CD8-positive, alpha-beta memory T cell (primary cell): ENCODE measurements around the gene MAST1. TPM values are rescaled to one million over a fixed set of nuclear protein-coding genes. Genes with fewer than 3 reads are reported as not detected.
A peak's percentile ranks its signal among the peaks of the same experiment; 100 is the strongest.
"Not testable (repeated sequence)": the region's sequence is repeated elsewhere in the genome, so short reads cannot be mapped to it uniquely, and the experiment has no call there.

ENCODE experiments used
- CTCF ChIA-PET: fragments of 350-600 bp; sonication (Branson Sonifier 250); formaldehyde crosslinking; loops from one replicate; lab custom pipeline; 2021; ENCODE audit warnings: antibody characterized with exemption; lab: Charles Lee
- POLR2A ChIA-PET: fragments of 350-600 bp; sonication (Branson Sonifier 250); formaldehyde crosslinking; loops from one replicate; lab custom pipeline; 2021; ENCODE audit warnings: antibody characterized with exemption; lab: Charles Lee
- DNase-seq, 5 donors: peaks; one replicate each; pipeline versions ENCODE4 v3.0.0 to v3.0.0-alpha.2; 2020 to 2022; ENCODE audit warnings: mixed read lengths in 1 of 5
- H3K27ac ChIP-seq: one replicate; pipeline ENCODE4 v1.7.0; 2013; ENCODE audit warnings: low read depth, mild to moderate bottlenecking, low read length, moderate library complexity
- H3K27me3 ChIP-seq: 2 replicates; pipeline ENCODE4 v1.7.0; 2013; ENCODE audit warnings: low read length, mild to moderate bottlenecking; ENCODE audit not compliant: insufficient read depth, poor library complexity, severe bottlenecking
- H3K36me3 ChIP-seq: 2 replicates; pipeline ENCODE4 v1.7.0; 2013; ENCODE audit warnings: mild to moderate bottlenecking, low read length, moderate library complexity; ENCODE audit not compliant: insufficient read depth
- H3K4me1 ChIP-seq: 2 replicates; pipeline ENCODE4 v1.7.0; 2013; ENCODE audit warnings: mild to moderate bottlenecking, low read length, moderate library complexity; ENCODE audit not compliant: insufficient read depth
- H3K4me3 ChIP-seq: 2 replicates; pipeline ENCODE4 v1.7.0; 2013; ENCODE audit warnings: mild to moderate bottlenecking, low read length
- H3K9me3 ChIP-seq: 2 replicates; pipeline ENCODE4 v1.7.0; 2013; ENCODE audit warnings: mild to moderate bottlenecking, low read length
- H3K27ac Mint-ChIP-seq, 8 donors: one replicate each; pipeline ENCODE4 v1.8.0; 2020 to 2021; ENCODE audit warnings: mixed read lengths in 8 of 8, mild to moderate bottlenecking in 6 of 8, inconsistent platforms in 3 of 8, moderate library complexity in 3 of 8
- H3K27me3 Mint-ChIP-seq, 2 donors: one replicate each; pipeline ENCODE4 v1.8.0; 2020 to 2021; ENCODE audit warnings: mixed read lengths in 2 of 2, mild to moderate bottlenecking in 1 of 2, moderate library complexity in 1 of 2
- H3K36me3 Mint-ChIP-seq, 3 donors: one replicate each; pipeline ENCODE4 v1.8.0; 2020 to 2021; ENCODE audit warnings: mixed read lengths in 3 of 3, inconsistent platforms in 1 of 3, mild to moderate bottlenecking in 1 of 3
- H3K4me1 Mint-ChIP-seq, 3 donors: one replicate each; pipeline ENCODE4 v1.8.0; 2020 to 2021; ENCODE audit warnings: mixed read lengths in 3 of 3, inconsistent platforms in 1 of 3, mild to moderate bottlenecking in 1 of 3
- H3K4me3 Mint-ChIP-seq, 7 donors: one replicate each; pipeline ENCODE4 v1.8.0; 2020 to 2021; ENCODE audit warnings: mixed read lengths in 7 of 7, mild to moderate bottlenecking in 6 of 7, moderate library complexity in 4 of 7, inconsistent platforms in 2 of 7
- H3K9me3 Mint-ChIP-seq, 5 donors: one replicate each; pipeline ENCODE4 v1.8.0; 2020 to 2022; ENCODE audit warnings: mixed read lengths in 5 of 5, mild to moderate bottlenecking in 3 of 5, moderate library complexity in 2 of 5, inconsistent platforms in 1 of 5
- polyA plus RNA-seq: library from polyadenylated mRNA; unstranded; fragments of 300-500 nt; fragmentation: Illumina TruSeq; gene quantifications from one replicate; pipeline ENCODE4 v1.2.3, GENCODE V29; 2021
- total RNA-seq, 2 experiments: library from RNA; stranded (reverse); gene quantifications; one replicate each; pipeline ENCODE4 v1.2.3, GENCODE V29; 2021

The MAST1 gene
- total and polyA plus RNA-seq, 3 experiments from 2014 or later = 0.24 to 1.2 (median 0.38) TPM

DNA sequence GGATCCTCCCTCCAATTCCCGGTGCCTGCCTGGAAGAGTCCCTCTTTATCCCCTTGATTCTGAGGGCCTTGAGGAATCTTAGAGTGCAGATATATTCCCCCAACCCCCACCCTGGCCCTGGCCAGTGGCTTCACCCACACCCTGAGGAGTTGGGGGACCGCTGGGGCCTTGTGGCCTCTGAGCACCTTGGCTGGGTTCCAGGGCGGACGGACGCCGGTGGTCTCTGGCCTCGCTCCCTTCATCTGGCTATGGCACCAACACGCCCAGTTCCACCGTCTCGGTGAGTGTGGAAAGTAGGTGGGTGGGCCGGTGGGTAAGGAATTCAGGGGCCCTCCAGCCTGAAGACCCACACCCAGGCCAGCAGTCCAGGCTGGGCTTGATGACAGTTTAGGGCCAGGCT lies 5.0 kb downstream of the MAST1 start:
- H3K27ac Mint-ChIP-seq = peak overlapping the region in 1 of 8 donors; percentile 77
- Histone ChIP-seq H3K27ac (no peak overlapping the region), H3K36me3 (no peaks in the 10 kb centered on the region), H3K4me1 (peaks cover 28% of the 10 kb centered on the region), H3K9me3 (no peaks in the 10 kb centered on the region), H3K4me3 (no peak overlapping the region), H3K27me3 (peaks cover 50% of the 10 kb centered on the region)
- POLR2A ChIA-PET = no interaction called here
- peaks cover 0 to 8% (median 0%) of the 10 kb centered on the region in 5 donors for H3K9me3 Mint-ChIP-seq
- CTCF ChIA-PET = interaction anchor here (13.0 kb wide), 1 partner anchor 80 kb away, joined by 231 read pairs; no protein-coding TSS in a partner anchor
- peaks cover 19 to 36% (median 32%) of the 10 kb centered on the region in 3 donors for H3K4me1 Mint-ChIP-seq
- H3K4me3 Mint-ChIP-seq = no peak overlapping the region
- H3K27me3 Mint-ChIP-seq = peaks cover 55 to 77% of the 10 kb centered on the region in 2 donors
- no peak for DNase-seq
- peaks cover 0 to 1% (median 0%) of the 10 kb centered on the region in 3 donors for H3K36me3 Mint-ChIP-seq

DNA sequence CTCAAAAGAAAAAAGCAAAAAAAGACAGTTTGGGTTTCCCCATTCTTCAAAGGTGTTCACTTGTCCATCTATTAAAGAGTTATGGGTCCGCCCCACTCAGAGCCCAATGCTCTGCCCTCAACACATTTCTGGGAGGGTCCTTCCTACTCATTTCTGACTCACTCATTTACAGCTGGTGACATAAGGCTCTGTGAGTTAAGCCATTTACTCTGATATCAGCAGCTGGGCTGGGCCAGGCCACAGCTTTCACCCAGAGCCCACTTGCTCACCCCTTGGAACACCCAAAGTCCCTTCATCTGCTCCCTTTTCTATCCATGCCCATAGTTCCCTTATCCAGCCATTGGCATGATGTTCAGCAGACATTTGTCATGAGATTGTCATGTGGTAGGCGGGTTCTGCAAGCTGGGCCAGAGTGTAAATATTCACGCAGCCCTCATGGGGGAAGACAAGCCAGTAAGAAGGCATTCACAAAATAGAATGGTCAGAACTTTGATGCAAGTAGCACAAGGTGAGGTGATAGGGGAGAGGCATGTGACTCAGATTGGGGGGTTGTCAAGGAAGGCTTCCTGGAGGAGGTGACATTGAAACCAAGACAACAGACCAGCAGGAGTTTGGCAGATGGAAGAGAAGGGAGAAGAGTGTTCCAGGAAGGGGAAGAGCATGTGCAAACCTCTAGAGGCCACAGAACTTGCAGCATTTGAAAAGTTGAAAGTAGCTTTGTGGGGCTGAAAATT lies 5.9 kb downstream of the MAST1 start:
- Histone ChIP-seq H3K36me3 (no peaks in the 10 kb centered on the region), H3K27me3 (peaks cover 45% of the 10 kb centered on the region), H3K27ac (no peak overlapping the region), H3K4me1 (peaks cover 21% of the 10 kb centered on the region), H3K9me3 (no peaks in the 10 kb centered on the region), H3K4me3 (no peak overlapping the region)
- ChIA-PET POLR2A (no interaction called here), CTCF (interaction anchor here (13.0 kb wide), 1 partner anchor 81 kb away, joined by 231 read pairs; no protein-coding TSS in a partner anchor)
- no peak for DNase-seq
- H3K9me3 Mint-ChIP-seq = peaks cover 0 to 6% (median 0%) of the 10 kb centered on the region in 5 donors
- H3K27ac Mint-ChIP-seq = no peak overlapping the region
- H3K4me1 Mint-ChIP-seq = peaks cover 17 to 30% (median 29%) of the 10 kb centered on the region in 3 donors
- H3K4me3 Mint-ChIP-seq = no peak overlapping the region
- H3K27me3 Mint-ChIP-seq = peaks cover 50 to 77% of the 10 kb centered on the region in 2 donors
- peaks cover 0 to 1% (median 0%) of the 10 kb centered on the region in 3 donors for H3K36me3 Mint-ChIP-seq

DNA sequence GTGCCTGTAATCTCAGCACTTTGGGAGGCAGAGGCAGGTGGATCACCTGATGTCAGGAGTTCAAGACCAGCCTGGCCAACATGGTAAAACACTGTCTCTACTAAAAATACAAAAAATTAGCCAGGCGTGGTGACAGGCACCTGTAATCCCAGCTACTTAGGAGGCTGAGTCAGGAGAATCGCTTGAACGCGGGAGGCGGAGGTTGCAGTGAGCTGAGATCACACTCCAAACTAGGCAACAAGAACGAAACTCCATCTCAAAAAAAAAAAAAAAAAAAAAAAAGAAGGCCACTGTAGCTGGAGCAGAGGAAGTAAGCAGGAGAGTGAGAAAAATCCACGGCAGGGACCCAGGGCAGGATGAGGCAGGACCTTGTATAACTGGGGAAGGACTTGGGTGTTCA lies 8.3 kb downstream of the MAST1 start:
- H3K27me3 Mint-ChIP-seq = peaks cover 26 to 54% of the 10 kb centered on the region in 2 donors
- CTCF ChIA-PET = interaction anchor here (0.7 to 13.0 kb wide), 30 partner anchors 9 to 285 kb away, joined by 3 to 231 read pairs (median 4); partner anchors contain the start of genes DNASE2, GCDH, HOOK2 and TRIR
- POLR2A ChIA-PET, H3K4me3 Mint-ChIP-seq, H3K36me3 Mint-ChIP-seq, H3K36me3 ChIP-seq, H3K4me1 Mint-ChIP-seq, H3K4me3 ChIP-seq, DNase-seq, H3K27ac ChIP-seq, H3K9me3 Mint-ChIP-seq, H3K4me1 ChIP-seq, H3K27ac Mint-ChIP-seq, H3K9me3 ChIP-seq: not testable (repeated sequence)
- peaks cover 21% of the 10 kb centered on the region for H3K27me3 ChIP-seq

DNA sequence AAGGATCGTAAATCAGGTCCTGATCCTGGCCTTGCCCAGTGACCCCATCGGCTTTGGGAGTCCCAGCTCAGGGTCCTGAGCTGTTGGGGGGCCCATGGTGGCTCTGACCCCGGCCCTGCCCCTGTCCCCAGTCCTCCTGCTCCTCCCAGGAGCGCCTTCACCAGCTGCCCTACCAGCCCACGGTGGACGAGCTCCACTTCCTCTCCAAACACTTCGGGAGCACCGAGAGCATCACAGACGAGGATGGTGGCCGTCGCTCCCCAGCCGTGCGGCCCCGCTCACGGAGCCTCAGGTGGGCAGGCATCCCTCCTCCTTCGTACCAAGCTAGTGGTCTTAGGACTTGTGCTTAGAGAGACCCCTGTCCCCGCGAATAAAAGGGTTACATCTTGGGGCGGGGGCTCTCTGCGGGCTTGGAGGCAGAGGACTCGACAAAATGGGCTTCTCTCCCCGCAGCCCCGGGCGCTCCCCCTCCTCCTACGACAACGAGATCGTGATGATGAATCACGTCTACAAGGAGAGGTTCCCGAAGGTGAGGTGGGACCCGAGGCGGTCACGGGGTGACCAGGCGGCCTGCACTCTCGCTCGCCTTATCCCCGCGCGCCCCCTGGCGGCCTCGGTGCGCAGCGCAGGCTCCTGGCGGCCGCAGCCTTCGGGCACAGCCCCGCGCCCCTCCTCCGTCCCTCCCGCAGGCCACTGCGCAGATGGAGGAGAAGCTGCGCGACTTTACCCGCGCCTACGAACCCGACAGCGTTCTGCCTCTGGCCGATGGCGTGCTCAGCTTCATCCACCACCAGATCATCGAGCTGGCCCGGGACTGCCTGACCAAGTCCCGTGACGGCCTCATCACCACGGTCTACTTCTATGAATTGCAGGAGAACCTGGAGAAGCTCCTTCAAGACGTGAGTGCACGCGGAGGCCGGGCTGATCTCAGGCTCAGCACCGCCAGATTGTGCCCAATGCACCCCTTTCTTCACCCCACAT lies 9.1 kb downstream of the MAST1 start:
- Histone ChIP-seq H3K4me1 (peaks cover 9% of the 10 kb centered on the region), H3K27me3 (peaks cover 14% of the 10 kb centered on the region), H3K36me3 (no peaks in the 10 kb centered on the region), H3K9me3 (no peaks in the 10 kb centered on the region), H3K27ac (no peak overlapping the region), H3K4me3 (no peak overlapping the region)
- Mint-ChIP-seq H3K27ac (no peak overlapping the region), H3K4me1 (peaks cover 0 to 8% (median 3%) of the 10 kb centered on the region in 3 donors), H3K36me3 (no peaks in the 10 kb centered on the region), H3K27me3 (peaks cover 23 to 48% of the 10 kb centered on the region in 2 donors), H3K4me3 (peak overlapping the region in 5 of 7 donors; percentile 19 to 82 (median 28)), H3K9me3 (no peaks in the 10 kb centered on the region)
- ChIA-PET CTCF (interaction anchor here (0.6 to 13.0 kb wide), 44 partner anchors 10 to 447 kb away, joined by 3 to 231 read pairs (median 3); partner anchors contain the start of genes DNASE2, GCDH, HOOK2 and MAN2B1), POLR2A (interaction anchor here (0.5 to 0.6 kb wide), 2 partner anchors 72 to 165 kb away, joined by 3 to 7 read pairs; partner anchors contain the start of gene SYCE2)
- DNase-seq = peak; percentile 73 to 84 (median 80)

DNA sequence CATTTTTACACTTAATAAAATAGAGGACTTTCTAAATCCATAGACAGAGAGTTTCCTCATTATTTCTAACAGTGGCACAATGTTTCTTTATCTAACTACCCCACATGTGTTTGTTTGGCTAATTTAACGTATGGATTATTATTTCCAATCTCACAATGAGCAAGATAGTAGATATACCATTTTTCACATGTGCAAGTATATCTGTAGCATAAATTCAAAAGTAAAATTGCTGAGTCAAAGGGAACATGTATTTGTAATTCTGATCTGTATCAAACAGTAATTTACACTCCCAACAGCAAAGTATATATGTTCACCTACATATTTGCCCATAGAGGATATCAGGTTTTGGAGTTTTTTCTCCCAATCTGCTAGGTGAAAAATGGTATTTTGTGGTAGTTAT lies 18.3 kb downstream of the MAST1 start:
- ChIA-PET CTCF (no interaction called here), POLR2A (no interaction called here)
- H3K4me1 ChIP-seq = no peaks in the 10 kb centered on the region
- peaks cover 0 to 5% (median 4%) of the 10 kb centered on the region in 3 donors for H3K36me3 Mint-ChIP-seq
- no peak overlapping the region for H3K27ac Mint-ChIP-seq
- H3K36me3 ChIP-seq = no peaks in the 10 kb centered on the region
- H3K4me1 Mint-ChIP-seq = no peaks in the 10 kb centered on the region
- DNase-seq = no peak
- no peak overlapping the region for H3K4me3 ChIP-seq
- H3K9me3 ChIP-seq = no peaks in the 10 kb centered on the region
- peaks cover 5 to 15% (median 8%) of the 10 kb centered on the region in 5 donors for H3K9me3 Mint-ChIP-seq
- no peak overlapping the region for H3K4me3 Mint-ChIP-seq
- H3K27ac ChIP-seq = no peak overlapping the region
- peaks cover 8 to 10% of the 10 kb centered on the region in 2 donors for H3K27me3 Mint-ChIP-seq
- no peaks in the 10 kb centered on the region for H3K27me3 ChIP-seq

DNA sequence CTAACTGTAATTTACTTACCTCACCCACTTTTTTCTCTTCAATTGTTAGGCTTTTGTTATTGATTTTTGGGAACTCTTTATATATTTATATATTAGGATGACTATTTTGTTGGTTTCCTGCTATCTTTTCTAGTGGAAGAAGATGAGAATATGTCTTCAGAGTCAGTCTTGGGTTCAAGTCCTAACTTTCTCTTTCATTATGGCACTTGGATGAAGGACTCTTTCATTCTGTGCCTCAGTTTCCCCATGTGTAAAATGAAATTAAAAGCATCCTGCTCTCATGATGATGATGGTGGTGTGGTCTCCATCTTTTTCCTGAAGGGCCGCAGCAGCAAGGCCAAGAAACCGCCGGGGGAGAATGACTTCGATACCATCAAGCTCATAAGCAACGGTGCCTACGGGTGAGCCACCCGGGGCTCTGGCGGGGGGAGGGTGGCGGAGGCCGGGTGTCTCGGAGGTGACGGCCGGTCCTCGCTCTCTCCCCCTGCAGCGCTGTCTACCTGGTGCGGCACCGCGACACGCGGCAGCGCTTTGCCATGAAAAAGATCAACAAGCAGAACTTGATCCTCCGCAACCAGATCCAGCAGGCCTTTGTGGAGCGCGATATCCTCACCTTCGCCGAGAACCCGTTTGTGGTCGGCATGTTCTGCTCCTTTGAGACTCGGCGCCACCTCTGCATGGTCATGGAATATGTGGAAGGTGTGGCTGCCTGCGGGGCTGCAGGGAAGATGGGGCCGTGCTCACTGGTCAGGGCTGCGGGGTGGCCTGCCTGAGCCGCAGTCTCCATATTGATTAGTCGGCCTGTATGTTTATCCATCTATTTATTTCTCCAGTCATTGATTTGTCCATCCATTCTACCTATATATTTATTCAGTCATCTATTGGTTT lies 20.0 kb downstream of the MAST1 start:
- Histone ChIP-seq H3K27me3 (no peaks in the 10 kb centered on the region), H3K4me1 (no peaks in the 10 kb centered on the region), H3K9me3 (no peaks in the 10 kb centered on the region), H3K4me3 (no peak overlapping the region), H3K36me3 (no peaks in the 10 kb centered on the region), H3K27ac (no peak overlapping the region)
- Mint-ChIP-seq H3K27ac (no peak overlapping the region), H3K9me3 (peaks cover 5 to 15% (median 8%) of the 10 kb centered on the region in 5 donors), H3K27me3 (peaks cover 8 to 15% of the 10 kb centered on the region in 2 donors), H3K36me3 (peaks cover 0 to 5% (median 4%) of the 10 kb centered on the region in 3 donors), H3K4me1 (no peaks in the 10 kb centered on the region), H3K4me3 (no peak overlapping the region)
- CTCF ChIA-PET = no interaction called here
- POLR2A ChIA-PET = no interaction called here
- no peak for DNase-seq

DNA sequence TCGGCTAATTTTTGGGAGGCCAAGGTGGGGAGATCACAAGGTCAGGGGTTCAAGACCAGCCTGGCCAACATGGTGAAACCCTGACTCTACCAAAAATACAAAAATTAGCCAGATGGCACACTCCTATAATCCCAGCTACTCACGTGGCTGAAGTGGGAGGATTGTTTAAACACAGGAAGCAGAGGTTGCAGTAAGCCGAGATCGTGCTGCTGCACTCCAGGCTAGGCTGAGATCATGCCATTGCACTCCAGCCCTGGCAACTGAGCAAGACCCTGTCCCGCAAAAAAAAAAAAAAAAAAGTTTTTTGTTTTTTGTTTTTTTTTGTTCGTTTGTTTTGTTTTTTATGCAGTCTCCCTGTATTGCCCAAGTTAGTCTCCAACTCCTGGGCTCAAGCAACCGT lies 21.2 kb downstream of the MAST1 start:
- ChIA-PET POLR2A (no interaction called here), CTCF (no interaction called here)
- no peak overlapping the region for H3K27ac ChIP-seq
- DNase-seq = no peak
- no peaks in the 10 kb centered on the region for H3K9me3 ChIP-seq
- peaks cover 0 to 5% (median 1%) of the 10 kb centered on the region in 3 donors for H3K36me3 Mint-ChIP-seq
- H3K27me3 Mint-ChIP-seq = peaks cover 8 to 19% of the 10 kb centered on the region in 2 donors
- H3K4me1 ChIP-seq = no peaks in the 10 kb centered on the region
- H3K27me3 ChIP-seq = no peaks in the 10 kb centered on the region
- H3K4me1 Mint-ChIP-seq = no peaks in the 10 kb centered on the region
- no peak overlapping the region for H3K4me3 Mint-ChIP-seq
- no peak overlapping the region for H3K4me3 ChIP-seq
- no peak overlapping the region for H3K27ac Mint-ChIP-seq
- H3K9me3 Mint-ChIP-seq = peaks cover 5 to 15% (median 8%) of the 10 kb centered on the region in 5 donors
- no peaks in the 10 kb centered on the region for H3K36me3 ChIP-seq
